H1 (cell line): ENCODE data around the gene GIPR. TPM values are rescaled to one million over a fixed set of nuclear protein-coding genes. Genes with fewer than 3 reads are reported as not detected.

Source experiments
- CTCF ChIA-PET: fragments of 300-600 bp; sonication (Branson Sonifier 250); formaldehyde crosslinking; loops from one replicate; lab custom pipeline; 2021; ENCODE audit not compliant: partially characterized antibody; lab: Charles Lee
- POLR2A ChIA-PET: fragments of 300-600 bp; sonication (Branson Sonifier 250); formaldehyde crosslinking; loops from one replicate; lab custom pipeline; 2021; ENCODE audit warnings: inconsistent platforms; ENCODE audit not compliant: partially characterized antibody; lab: Charles Lee
- DNase-seq, 2 experiments: peaks; one replicate each; pipeline versions ENCODE4 v3.0.0 to v3.0.0-alpha.2; 2010 to 2022; ENCODE audit warnings: low spot score in 2 of 2, low read depth in 1 of 2, mixed read lengths in 1 of 2
- FAIRE-seq: peaks from 2 replicates; lab custom pipeline; 2011; peaks lifted over from hg19 to GRCh38; lab: Jason Lieb, UNC
- H2AFZ ChIP-seq: 2 replicates; pipeline ENCODE4 v1.8.1; 2012; ENCODE audit warnings: low read length, inconsistent platforms
- H2AK5ac ChIP-seq: 2 replicates; pipeline ENCODE4 v1.6.1; 2013; ENCODE audit warnings: low read depth, low read length
- H2BK120ac ChIP-seq: replicated peaks from 2 replicates; pipeline ENCODE3; 2013; ENCODE audit warnings: low read depth, low read length, inconsistent platforms
- H2BK12ac ChIP-seq: 2 replicates; pipeline ENCODE4 v1.6.1; 2013; ENCODE audit warnings: low read depth, low read length
- H2BK15ac ChIP-seq: 2 replicates; pipeline ENCODE4 v1.6.1; 2013; ENCODE audit warnings: low read length
- H2BK20ac ChIP-seq: 2 replicates; pipeline ENCODE4 v1.6.1; 2013; ENCODE audit warnings: low read length
- H2BK5ac ChIP-seq: 2 replicates; pipeline ENCODE4 v1.6.1; 2013; ENCODE audit warnings: low read depth, low read length
- H3K14ac ChIP-seq: 2 replicates; pipeline ENCODE4 v1.6.1; 2013; ENCODE audit warnings: inconsistent platforms; ENCODE audit not compliant: insufficient read length
- H3K18ac ChIP-seq: 2 replicates; pipeline ENCODE4 v1.6.1; 2013; ENCODE audit warnings: low read length; ENCODE audit errors: extremely low read depth
- H3K23ac ChIP-seq: 2 replicates; pipeline ENCODE4 v1.6.1; 2013; ENCODE audit warnings: inconsistent platforms; ENCODE audit not compliant: insufficient read length
- H3K23me2 ChIP-seq: 2 replicates; pipeline ENCODE4 v1.6.1; 2013; ENCODE audit warnings: low read depth, low read length
- H3K27ac ChIP-seq: 2 replicates; pipeline ENCODE4 v1.6.1; 2011; ENCODE audit warnings: low read depth, low read length, inconsistent platforms
- H3K27me3 ChIP-seq, 4 experiments: replicated peaks in 1 of 4; 1 replicate in 1 of 4; 2 replicates in 3 of 4; pipeline versions ENCODE4 v1.6.1 to v1.8.1; 2011 to 2013; ENCODE audit warnings: low read length in 3 of 4, mild to moderate bottlenecking in 3 of 4, inconsistent platforms in 2 of 4, mixed read lengths in 2 of 4, moderate library complexity in 1 of 4; ENCODE audit not compliant: control insufficient read depth in 3 of 4, insufficient read depth in 3 of 4; ENCODE audit errors: extremely low read depth in 1 of 4
- H3K36me3 ChIP-seq, 4 experiments: 2 replicates each; pipeline versions ENCODE4 v1.6.1 to v1.8.1; 2011 to 2013; ENCODE audit warnings: mild to moderate bottlenecking in 4 of 4, low read length in 3 of 4, moderate library complexity in 2 of 4, control low read depth in 1 of 4, inconsistent platforms in 1 of 4; ENCODE audit not compliant: insufficient read depth in 4 of 4, control insufficient read depth in 2 of 4
- H3K4ac ChIP-seq: replicated peaks from 2 replicates; pipeline ENCODE3; 2013; ENCODE audit warnings: low read length, low read depth, mixed read lengths, inconsistent platforms; ENCODE audit not compliant: insufficient read length
- H3K4me1 ChIP-seq, 4 experiments: replicated peaks in 1 of 4; 1 replicate in 1 of 4; 2 replicates in 3 of 4; pipeline versions ENCODE4 v1.6.1 to v1.8.1; 2011 to 2013; ENCODE audit warnings: low read length in 3 of 4, inconsistent platforms in 2 of 4, mixed read lengths in 1 of 4; ENCODE audit not compliant: insufficient read depth in 4 of 4, control insufficient read depth in 3 of 4
- H3K4me2 ChIP-seq, 2 experiments: 2 replicates each; pipeline versions ENCODE4 v1.6.1 to v1.8.1; 2011 to 2013; ENCODE audit warnings: low read depth in 2 of 2, low read length in 2 of 2, control low read depth in 1 of 2, inconsistent platforms in 1 of 2, mild to moderate bottlenecking in 1 of 2; ENCODE audit not compliant: insufficient read depth in 1 of 2
- H3K4me3 ChIP-seq, 4 experiments: fragments of 200-600, 300-600 bp in 1 of 4; sonication (generic), shearing (Covaris generic), sonication (Bioruptor Twin) in 1 of 4; 2 replicates each; pipeline versions ENCODE4 v1.5.1 to v1.8.1; 2011 to 2016; ENCODE audit warnings: low read length in 4 of 4, low read depth in 3 of 4, control low read depth in 2 of 4, inconsistent platforms in 2 of 4, mild to moderate bottlenecking in 2 of 4, mixed read lengths in 1 of 4, moderate library complexity in 1 of 4; ENCODE audit not compliant: insufficient read depth in 2 of 4; ENCODE audit errors: extremely low read depth in 1 of 4
- H3K56ac ChIP-seq: replicated peaks from 2 replicates; pipeline ENCODE3; 2013; ENCODE audit warnings: low read depth, mild to moderate bottlenecking, mixed read lengths, low read length, inconsistent platforms; ENCODE audit not compliant: insufficient read length
- H3K79me1 ChIP-seq: 2 replicates; pipeline ENCODE4 v1.6.1; 2013; ENCODE audit warnings: low read depth, low read length, control low read depth
- H3K79me2 ChIP-seq, 2 experiments: 2 replicates each; pipeline versions ENCODE4 v1.6.1 to v1.8.1; 2012 to 2013; ENCODE audit warnings: low read length in 2 of 2, mild to moderate bottlenecking in 2 of 2, inconsistent platforms in 1 of 2; ENCODE audit not compliant: insufficient read depth in 2 of 2, control insufficient read depth in 1 of 2
- H3K9ac ChIP-seq, 4 experiments: replicated peaks in 1 of 4; 1 replicate in 1 of 4; 2 replicates in 3 of 4; pipeline versions ENCODE4 v1.6.1 to v1.8.1; 2011 to 2013; ENCODE audit warnings: low read depth in 3 of 4, low read length in 3 of 4, control low read depth in 2 of 4, mild to moderate bottlenecking in 2 of 4, moderate library complexity in 2 of 4, inconsistent platforms in 1 of 4; ENCODE audit errors: extremely low read depth in 1 of 4
- H3K9me3 ChIP-seq, 2 experiments: 2 replicates each; pipeline versions ENCODE4 v1.6.1 to v1.8.1; 2012 to 2013; ENCODE audit warnings: mild to moderate bottlenecking in 2 of 2, moderate library complexity in 2 of 2, control low read depth in 1 of 2, inconsistent platforms in 1 of 2, low read depth in 1 of 2, low read length in 1 of 2, mixed read lengths in 1 of 2; ENCODE audit not compliant: insufficient read depth in 2 of 2
- H4K20me1 ChIP-seq, 2 experiments: replicated peaks in 1 of 2; 2 replicates each; pipeline versions ENCODE3 to v1.8.1; 2011 to 2013; ENCODE audit warnings: inconsistent platforms in 2 of 2, low read length in 2 of 2, mild to moderate bottlenecking in 1 of 2; ENCODE audit not compliant: insufficient read depth in 2 of 2, control insufficient read depth in 1 of 2
- H4K5ac ChIP-seq: 2 replicates; pipeline ENCODE4 v1.6.1; 2013; ENCODE audit warnings: low read length, low read depth, mixed read lengths, inconsistent platforms; ENCODE audit not compliant: insufficient read length
- H4K8ac ChIP-seq: 2 replicates; pipeline ENCODE4 v1.8.0; 2013; ENCODE audit warnings: mild to moderate bottlenecking, moderate library complexity, low read length, inconsistent platforms; ENCODE audit not compliant: insufficient read depth; ENCODE audit errors: extremely low read depth
- H4K91ac ChIP-seq: replicated peaks from 2 replicates; pipeline ENCODE3; 2013; ENCODE audit warnings: low read length, mixed read lengths, inconsistent platforms; ENCODE audit not compliant: insufficient read length
- ATF3 ChIP-seq: IDR thresholded peaks from 2 replicates; pipeline ENCODE4 v1.6.1; 2011; ENCODE audit warnings: low read depth, mild to moderate bottlenecking, low read length; ENCODE audit not compliant: insufficient read depth
- CHD1 ChIP-seq: IDR thresholded peaks from 2 replicates; pipeline ENCODE4 v1.6.1; 2012; ENCODE audit warnings: low read depth, low read length, improper control_type of control experiment
- CTBP2 ChIP-seq: IDR thresholded peaks from 2 replicates; pipeline ENCODE4 v1.7.0; 2011; ENCODE audit warnings: borderline replicate concordance, mild to moderate bottlenecking, moderate library complexity, mixed read lengths, low read length; ENCODE audit not compliant: insufficient read depth, insufficient read length
- HDAC6 ChIP-seq: IDR thresholded peaks from one replicate; pipeline ENCODE4 v1.7.1; 2012; ENCODE audit warnings: low read depth, mild to moderate bottlenecking, inconsistent platforms, low read length, moderate library complexity
- NANOG ChIP-seq: IDR thresholded peaks from 2 replicates; pipeline ENCODE4 v1.6.1; 2011; ENCODE audit warnings: low read length, low read depth, mild to moderate bottlenecking, inconsistent platforms; ENCODE audit not compliant: insufficient read depth, poor library complexity, severe bottlenecking
- RFX5 ChIP-seq: IDR thresholded peaks from 2 replicates; pipeline ENCODE4 v1.6.1; 2011; ENCODE audit warnings: low read depth, low read length, improper control_type of control experiment, borderline replicate concordance
- RNF2 ChIP-seq: fragments of 200-900, 300-1000 bp; sonication (generic); IDR thresholded peaks from 2 replicates; pipeline ENCODE4 v1.7.1; 2016; ENCODE audit warnings: borderline replicate concordance, low read depth, mild to moderate bottlenecking, antibody characterized with exemption, low read length; ENCODE audit not compliant: poor library complexity, severe bottlenecking; ENCODE audit errors: missing control alignments
- TAF7 ChIP-seq: optimal IDR thresholded peaks from 2 replicates; pipeline ENCODE3; 2011; ENCODE audit warnings: low read depth, mild to moderate bottlenecking, inconsistent platforms, low read length, moderate library complexity, borderline replicate concordance
- USF2 ChIP-seq: IDR thresholded peaks from 2 replicates; pipeline ENCODE4 v1.6.1; 2011; ENCODE audit warnings: low read length, improper control_type of control experiment
- WGBS, 2 experiments: shearing (Covaris generic) in 1 of 2; methylation state at CpG; one replicate each; pipeline versions ENCODE4 v1.1.6 to v1.1.7; 2013 to 2015; ENCODE audit warnings: low lambda C conversion rate in 2 of 2, mixed read lengths in 2 of 2, inconsistent platforms in 1 of 2, low coverage in 1 of 2, missing lambda C conversion rate in 1 of 2; ENCODE audit not compliant: insufficient replicate concordance in 2 of 2, insufficient coverage in 1 of 2, insufficient read length in 1 of 2; ENCODE audit errors: extremely low coverage in 1 of 2, missing lambda C conversion rate in 1 of 2; 5-methylcytosine and 5-hydroxymethylcytosine counted together
- polyA plus RNA-seq, 7 experiments: library from polyadenylated mRNA; depleted of rRNA in 3 of 7; stranded (reverse) in 5 of 7; unstranded in 2 of 7; fragments of >200 nt in 5 of 7; fragments of 200-250 nt in 2 of 7; gene quantifications; 1 replicate in 5 of 7; 2 replicates in 1 of 7; 4 replicates in 1 of 7; pipeline versions ENCODE4 v1.2.1 to v1.2.3, GENCODE V29; 2011 to 2013; ENCODE audit warnings: missing spikeins in 2 of 7, mixed read lengths in 2 of 7
- total RNA-seq: library from RNA; stranded (reverse); fragmentation: NEBNext Ultra II Directional; extraction: Animal tissue kit (Norgen Biotek cat#: 25700); gene quantifications from 2 replicates; pipeline ENCODE4 v1.2.1, GENCODE V29; 2021
- TF ChIP-seq, protein P1 (sequence below): IDR thresholded peaks from 2 replicates; pipeline ENCODE4 v1.6.1; 2012; ENCODE audit warnings: low read length, inconsistent platforms

The GIPR gene
- total and polyA plus RNA-seq, 2 of the 8 experiments (the other 6 are each of a cell fraction or from before 2014, with no cell fraction given): 0.42 to 1.3 TPM

DNA sequence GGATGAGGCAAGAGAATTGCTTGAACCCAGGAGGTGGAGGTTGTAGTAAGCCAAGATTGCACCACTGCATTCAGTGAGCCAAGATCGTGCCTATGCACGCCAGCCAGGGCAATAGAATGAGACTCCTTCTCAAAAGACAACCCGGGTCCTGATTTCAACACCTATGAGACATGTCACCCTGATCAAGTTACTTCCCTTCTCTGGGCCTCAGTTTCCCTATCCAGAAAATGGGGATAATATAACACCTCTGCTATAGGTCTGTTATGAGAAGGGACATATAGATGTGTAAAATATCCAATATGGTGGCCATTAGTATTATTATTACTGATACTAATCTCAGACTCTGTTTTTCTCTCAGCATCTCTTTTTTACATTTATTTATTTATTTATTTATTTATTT lies 12.9 kb upstream of the GIPR start:
- Histone ChIP-seq H2BK5ac (no peak overlapping the region), H3K18ac (no peak overlapping the region), H4K5ac (no peak overlapping the region), H3K27ac (no peak overlapping the region), H2AK5ac (no peak overlapping the region), H4K91ac (no peak overlapping the region), H3K23me2 (no peaks in the 10 kb centered on the region), H3K23ac (no peak overlapping the region), H2BK120ac (no peak overlapping the region), H3K4me3 (no peak overlapping the region), H4K20me1 (no peaks in the 10 kb centered on the region), H3K36me3 (no peaks in the 10 kb centered on the region), H3K4me2 (no peak overlapping the region), H3K27me3 (no peaks in the 10 kb centered on the region), H3K9me3 (no peaks in the 10 kb centered on the region), H3K4ac (no peak overlapping the region), H3K4me1 (peaks cover 0 to 4% (median 1%) of the 10 kb centered on the region in 4 experiments; a peak in 3 of 7 replicates), H3K79me1 (no peaks in the 10 kb centered on the region), H3K9ac (no peak overlapping the region), H2AFZ (no peak overlapping the region), H3K79me2 (no peaks in the 10 kb centered on the region), H2BK12ac (no peak overlapping the region), H3K56ac (no peak overlapping the region), H2BK20ac (no peak overlapping the region), H4K8ac (no peak overlapping the region), H2BK15ac (no peak overlapping the region), H3K14ac (no peak overlapping the region)
- ChIA-PET POLR2A (no interaction called here), CTCF (no interaction called here)
- FAIRE-seq (no peak), DNase-seq (no peak)
- WGBS, 2 experiments: 86% methylated on average over 3 of the region's 3 CpGs; no CpG with 5 or more reads in 1 of the 2 experiments
- TF ChIP-seq CTBP2 (no peak), TAF7 (no peak), HDAC6 (no peak), RFX5 (no peak), CHD1 (no peak), RNF2 (no peak), USF2 (no peak), NANOG (no peak), ATF3 (no peak)
- TF ChIP-seq, protein P1, sequence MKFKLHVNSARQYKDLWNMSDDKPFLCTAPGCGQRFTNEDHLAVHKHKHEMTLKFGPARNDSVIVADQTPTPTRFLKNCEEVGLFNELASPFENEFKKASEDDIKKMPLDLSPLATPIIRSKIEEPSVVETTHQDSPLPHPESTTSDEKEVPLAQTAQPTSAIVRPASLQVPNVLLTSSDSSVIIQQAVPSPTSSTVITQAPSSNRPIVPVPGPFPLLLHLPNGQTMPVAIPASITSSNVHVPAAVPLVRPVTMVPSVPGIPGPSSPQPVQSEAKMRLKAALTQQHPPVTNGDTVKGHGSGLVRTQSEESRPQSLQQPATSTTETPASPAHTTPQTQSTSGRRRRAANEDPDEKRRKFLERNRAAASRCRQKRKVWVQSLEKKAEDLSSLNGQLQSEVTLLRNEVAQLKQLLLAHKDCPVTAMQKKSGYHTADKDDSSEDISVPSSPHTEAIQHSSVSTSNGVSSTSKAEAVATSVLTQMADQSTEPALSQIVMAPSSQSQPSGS: no peak
